Ovary (tissue), 9 donors: Measurements from ENCODE around the gene PHF21B. TPM values are rescaled to one million over a fixed set of nuclear protein-coding genes. Genes with fewer than 3 reads are reported as not detected.

ENCODE experiments used
- DNase-seq, 5 donors: peaks; one replicate each; pipeline ENCODE4 v3.0.0-alpha.2; 2019 to 2020
- H3K27ac ChIP-seq, 2 donors: fragments of 200-600 bp; one replicate each; pipeline versions ENCODE4 v1.5.1 to v1.8.0; 2019 to 2022
- H3K27me3 ChIP-seq: fragments of 200-600 bp; one replicate; pipeline ENCODE4 v1.8.0; 2022
- H3K36me3 ChIP-seq: fragments of 200-600 bp; sonication (generic); one replicate; pipeline ENCODE4 v1.5.1; 2019
- H3K4me1 ChIP-seq: one replicate; pipeline ENCODE4 v1.8.1; 2013; ENCODE audit warnings: mild to moderate bottlenecking, moderate library complexity; ENCODE audit not compliant: insufficient read depth
- H3K4me3 ChIP-seq: fragments of 200-600 bp; sonication (generic); one replicate; pipeline ENCODE4 v1.5.1; 2017
- H3K9me3 ChIP-seq, 2 donors: fragments of 200-600 bp in 1 of 2; sonication (generic) in 1 of 2; one replicate each; pipeline versions ENCODE4 v1.5.1 to v1.8.1; 2013 to 2019; ENCODE audit warnings: mild to moderate bottlenecking in 1 of 2, moderate library complexity in 1 of 2
- EP300 ChIP-seq: sonication (generic); formaldehyde crosslinking; IDR thresholded peaks from one replicate; pipeline ENCODE4 v1.6.1; 2017; ENCODE audit warnings: antibody characterized with exemption
- POLR2A ChIP-seq: fragments of 450-650 bp; IDR thresholded peaks from one replicate; pipeline ENCODE4 v1.6.1; 2017; ENCODE audit warnings: antibody characterized with exemption, mild to moderate bottlenecking, moderate library complexity
- WGBS, 3 donors: extraction: QIAGEN DNeasy Blood & Tissue Kit in 1 of 3; methylation state at CpG; one replicate each; pipeline versions ENCODE4 v1.1.5 to v1.1.7; 2013 to 2017; 5-methylcytosine and 5-hydroxymethylcytosine counted together
- intact Hi-C, 4 donors: fragments of 100-400 bp; cut with DNase I; formaldehyde crosslinking; loops; one replicate each; pipeline versions ENCODE4 v1.11.0 to v1.15.1; 2022 to 2023
- polyA plus RNA-seq, 2 donors: library from polyadenylated mRNA; stranded (reverse); fragments of 200-250 nt in 1 of 2; fragments of 350-450 nt in 1 of 2; fragmentation: Illumina TruSeq in 1 of 2; extraction: RNeasy Lipid Tissue Mini Kit (QIAGEN cat#74804) in 1 of 2; gene quantifications; one replicate each; pipeline ENCODE4 v1.2.3, GENCODE V29; 2013 to 2014
- total RNA-seq, 7 donors: library from RNA; depleted of rRNA in 2 of 7; stranded (reverse); fragments of >200 nt in 2 of 7; fragmentation: NEBNext Ultra II Directional in 3 of 7; extraction: Animal tissue kit (Norgen Biotek cat#: 25700) in 3 of 7; gene quantifications; one replicate each; pipeline versions ENCODE4 v1.1.0 to v1.2.4, GENCODE V29; 2016 to 2023
- TF ChIP-seq, protein P1 (sequence below), 3 donors: fragments of 450-650 bp in 2 of 3; fragments of 200-600 bp in 1 of 3; IDR thresholded peaks; one replicate each; pipeline versions ENCODE4 v1.5.1 to v1.8.0; 2016 to 2022; ENCODE audit warnings: antibody characterized with exemption in 3 of 3, mild to moderate bottlenecking in 1 of 3
- donor health status: DM: no; HTN: no; CAD: no; lungs with moderate emphysema.
- donor health status: DM: no; HTN: no; CAD: no.
- donor health status: Bipolar disorder and iron deficiency.
- donor health status: DM: yes; HTN: yes; CAD: no.
- donor health status: DM: no; HTN: no; CAD: no.
- donor health status: DM: yes; HTN: yes; CAD: no.

The PHF21B gene
- total and polyA plus RNA-seq, 9 donors: 0.95 to 10.7 (median 6.4) TPM

- WGBS, 3 donors: 93 to 95% (median 94%) methylated on average over 12 of the region's 12 CpGs
- no peaks in the 10 kb centered on the region for H3K4me1 ChIP-seq
- no peaks in the 10 kb centered on the region for H3K27me3 ChIP-seq
- no peak for TF ChIP-seq POLR2A
- TF ChIP-seq, protein P1, sequence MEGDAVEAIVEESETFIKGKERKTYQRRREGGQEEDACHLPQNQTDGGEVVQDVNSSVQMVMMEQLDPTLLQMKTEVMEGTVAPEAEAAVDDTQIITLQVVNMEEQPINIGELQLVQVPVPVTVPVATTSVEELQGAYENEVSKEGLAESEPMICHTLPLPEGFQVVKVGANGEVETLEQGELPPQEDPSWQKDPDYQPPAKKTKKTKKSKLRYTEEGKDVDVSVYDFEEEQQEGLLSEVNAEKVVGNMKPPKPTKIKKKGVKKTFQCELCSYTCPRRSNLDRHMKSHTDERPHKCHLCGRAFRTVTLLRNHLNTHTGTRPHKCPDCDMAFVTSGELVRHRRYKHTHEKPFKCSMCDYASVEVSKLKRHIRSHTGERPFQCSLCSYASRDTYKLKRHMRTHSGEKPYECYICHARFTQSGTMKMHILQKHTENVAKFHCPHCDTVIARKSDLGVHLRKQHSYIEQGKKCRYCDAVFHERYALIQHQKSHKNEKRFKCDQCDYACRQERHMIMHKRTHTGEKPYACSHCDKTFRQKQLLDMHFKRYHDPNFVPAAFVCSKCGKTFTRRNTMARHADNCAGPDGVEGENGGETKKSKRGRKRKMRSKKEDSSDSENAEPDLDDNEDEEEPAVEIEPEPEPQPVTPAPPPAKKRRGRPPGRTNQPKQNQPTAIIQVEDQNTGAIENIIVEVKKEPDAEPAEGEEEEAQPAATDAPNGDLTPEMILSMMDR (IDR thresholded peaks at IDR 0.05): no peak
- no peak for TF ChIP-seq EP300
- no peak overlapping the region for H3K27ac ChIP-seq
- peak in 1 of 5 donors; percentile 10 for DNase-seq
- H3K36me3 ChIP-seq: no peaks in the 10 kb centered on the region
- H3K4me3 ChIP-seq: no peak overlapping the region
- intact Hi-C loops: no loop called here
- no peaks in the 10 kb centered on the region for H3K9me3 ChIP-seq
Measured at GRCh38 chr22:44879301-44879680, 130.5 kb downstream of the PHF21B start.

DNA sequence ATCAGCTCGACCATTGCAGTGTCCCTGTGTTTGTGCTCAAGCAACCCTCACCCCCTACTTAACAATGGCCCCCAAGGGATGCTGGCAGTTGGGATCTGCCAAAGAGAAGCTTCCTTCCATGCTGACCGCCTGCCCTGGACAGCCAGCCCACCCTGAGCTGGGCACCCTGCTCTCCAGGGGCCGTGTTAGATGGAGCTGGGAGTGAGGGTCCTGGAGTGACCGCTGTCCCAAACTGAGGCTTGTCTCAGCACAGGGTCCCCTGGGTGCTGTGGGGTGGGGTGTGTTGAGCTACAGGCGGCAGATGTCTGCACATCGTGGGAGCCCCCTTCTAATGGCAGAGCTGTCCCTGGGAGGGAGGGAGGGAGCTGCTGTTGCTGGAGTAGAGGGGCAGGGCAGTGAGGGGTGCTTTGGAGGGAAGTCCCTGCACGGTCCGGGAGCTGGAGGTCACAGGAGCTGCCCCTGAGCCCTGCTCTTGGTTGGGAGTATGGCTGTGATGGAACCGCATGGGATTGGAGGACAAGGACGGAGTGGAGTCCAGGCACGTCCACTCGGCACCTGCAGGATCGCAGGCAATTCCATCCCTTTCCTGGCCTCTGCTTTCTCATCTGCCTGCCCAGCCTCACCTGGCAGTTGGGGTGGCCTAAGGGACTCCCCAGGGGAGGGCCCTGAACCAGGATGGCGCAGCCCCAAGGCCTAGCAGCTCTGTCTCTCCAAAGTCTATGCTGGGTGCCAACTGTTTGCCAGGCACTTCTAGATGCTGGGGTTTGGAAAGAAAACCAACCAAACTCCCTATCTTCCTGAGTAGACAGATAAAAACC is 131.1 kb downstream of the PHF21B start:
- H3K4me3 ChIP-seq: no peak overlapping the region
- 84 to 88% (median 87%) methylated on average over 14 of the region's 14 CpGs for WGBS, 3 donors
- no peak overlapping the region for H3K27ac ChIP-seq
- no peaks in the 10 kb centered on the region for H3K9me3 ChIP-seq
- no peaks in the 10 kb centered on the region for H3K36me3 ChIP-seq
- TF ChIP-seq, protein P1 (IDR thresholded peaks at IDR 0.05): no peak
- no peak for TF ChIP-seq POLR2A
- H3K4me1 ChIP-seq: no peaks in the 10 kb centered on the region
- no peaks in the 10 kb centered on the region for H3K27me3 ChIP-seq
- intact Hi-C loops: no loop called here
- DNase-seq: peak in 1 of 5 donors; percentile 13

DNA sequence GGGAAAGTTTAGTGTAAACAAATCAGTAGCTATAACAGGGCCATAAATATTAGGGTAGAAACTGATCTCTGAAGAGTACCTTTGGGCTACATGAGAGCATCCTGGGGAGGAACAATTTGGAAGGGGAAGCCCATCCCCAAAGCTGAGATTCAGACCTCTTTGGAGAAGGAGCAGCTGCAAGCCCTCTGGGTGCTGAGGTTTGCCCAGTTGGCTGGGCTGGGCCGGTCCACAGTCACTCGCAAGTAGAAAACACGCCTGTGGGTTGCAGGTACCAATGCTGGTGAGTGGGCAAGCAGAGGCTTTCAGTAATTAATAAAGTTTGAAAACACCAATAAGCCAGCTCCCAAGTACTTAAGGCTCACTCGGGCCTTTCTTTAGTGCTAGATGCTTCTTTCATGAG is 132.9 kb downstream of the PHF21B start:
- Histone ChIP-seq H3K4me1 (no peaks in the 10 kb centered on the region), H3K4me3 (no peak overlapping the region), H3K36me3 (no peaks in the 10 kb centered on the region), H3K27me3 (no peaks in the 10 kb centered on the region), H3K27ac (no peak overlapping the region), H3K9me3 (no peaks in the 10 kb centered on the region)
- WGBS, 3 donors: 83 to 98% (median 98%) methylated on average over 4 of the region's 4 CpGs
- DNase-seq: peak in 1 of 5 donors; percentile 7
- TF ChIP-seq EP300: no peak
- TF ChIP-seq, protein P1 (IDR thresholded peaks at IDR 0.05): no peak
- no peak for TF ChIP-seq POLR2A
- intact Hi-C loops: no loop called here

GRCh38 chr22:44871782-44872181 is 138.0 kb downstream of the PHF21B start:
- intact Hi-C loops: no loop called here

More at GRCh38 chr22:44871782-44872181, 138.0 kb downstream of the PHF21B start:
- no peaks in the 10 kb centered on the region for H3K9me3 ChIP-seq
- WGBS, 3 donors: 90 to 99% (median 95%) methylated on average over 3 of the region's 3 CpGs
- H3K36me3 ChIP-seq: no peaks in the 10 kb centered on the region
- no peak for DNase-seq
- no peaks in the 10 kb centered on the region for H3K27me3 ChIP-seq
- H3K27ac ChIP-seq: no peak overlapping the region
- no peak for TF ChIP-seq EP300
- no peak for TF ChIP-seq POLR2A
- TF ChIP-seq, protein P1 (IDR thresholded peaks at IDR 0.05): no peak
- no peaks in the 10 kb centered on the region for H3K4me1 ChIP-seq
- H3K4me3 ChIP-seq: no peak overlapping the region
